Panc1 (cell line): ENCODE results near the gene NARF.

Experiments
- CTCF ChIP-seq: fragments of 450-650 bp; IDR thresholded peaks from 2 replicates; pipeline ENCODE4 v1.5.1; 2017; ENCODE audit warnings: mild to moderate bottlenecking
- POLR2AphosphoS5 ChIP-seq: IDR thresholded peaks from 2 replicates; pipeline ENCODE4 v1.6.1; 2012; ENCODE audit warnings: mild to moderate bottlenecking, low read depth, low read length, moderate library complexity
- REST ChIP-seq, 2 experiments: IDR thresholded peaks; 2 replicates each; pipeline ENCODE4 v1.6.1; 2011 to 2012; ENCODE audit warnings: low read depth in 2 of 2, control low read depth in 1 of 2, low read length in 1 of 2, mild to moderate bottlenecking in 1 of 2, moderate library complexity in 1 of 2; ENCODE audit not compliant: insufficient read depth in 1 of 2
- TCF7L2 ChIP-seq: IDR thresholded peaks from 2 replicates; pipeline ENCODE4 v1.6.1; 2011; ENCODE audit warnings: mild to moderate bottlenecking, low read depth, low read length, inconsistent platforms

GRCh38 chr17:82412535-82413520, 45.7 kb upstream of the NARF start:
- TF ChIP-seq CTCF (no peak), POLR2AphosphoS5 (no peak), REST (IDR thresholded peaks at IDR 0.05; ENCODE audit: insufficient read depth in 1 of 2, low read depth in 2 of 2, low read length in 1 of 2) (no peak), TCF7L2 (no peak)
